LHCN-M2 (cell line): ENCODE results near the gene NPPB. TPM values are rescaled to one million over a fixed set of nuclear protein-coding genes. Genes with fewer than 3 reads are reported as not detected.
A peak's percentile ranks its signal among the peaks of the same experiment; 100 is the strongest.

Experiments
- DNase-seq: peaks from one replicate; pipeline ENCODE4 v3.0.0-alpha.2; 2012; ENCODE audit warnings: low read depth
- total RNA-seq: library from RNA; depleted of rRNA; stranded (reverse); fragments of >200 nt; gene quantifications from 2 replicates; pipeline ENCODE4 v1.2.3, GENCODE V29; 2014

Gene NPPB
- total RNA-seq, 1 experiment from 2014 or later: not detected

DNA sequence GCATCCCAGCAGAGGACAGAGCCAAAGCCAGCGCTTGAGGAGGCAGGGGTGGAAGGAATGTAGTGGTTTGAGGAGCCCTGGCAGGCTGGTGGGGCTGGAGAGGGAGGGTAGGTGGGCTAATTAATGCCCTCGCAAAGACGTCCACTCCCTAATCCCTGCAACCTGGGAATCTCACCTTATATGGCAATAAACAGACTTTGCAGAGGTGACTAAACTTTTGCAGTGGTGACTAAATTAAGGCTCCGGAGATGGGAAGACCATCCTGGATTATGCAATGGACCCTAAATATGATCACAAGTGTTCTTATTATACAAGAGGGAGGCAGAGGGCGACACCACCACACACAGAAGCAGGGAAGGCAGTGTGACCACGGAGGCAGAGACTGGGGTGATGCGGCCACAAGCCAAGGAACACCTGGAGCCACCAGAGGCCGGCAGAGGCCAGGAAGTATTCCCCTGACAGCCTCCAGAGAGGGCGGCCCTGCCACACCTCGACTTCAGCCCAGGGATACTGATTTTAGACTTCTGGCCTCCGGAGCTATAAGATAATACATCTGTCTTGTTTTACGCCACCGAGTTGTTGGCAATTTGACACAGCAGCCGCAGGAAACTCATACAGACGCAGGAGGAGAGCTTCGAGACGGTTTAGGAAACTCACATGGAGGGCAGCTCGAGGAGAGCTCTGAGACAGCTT, 23.1 kb upstream of the NPPB start:
- DNase-seq: no peak

DNA sequence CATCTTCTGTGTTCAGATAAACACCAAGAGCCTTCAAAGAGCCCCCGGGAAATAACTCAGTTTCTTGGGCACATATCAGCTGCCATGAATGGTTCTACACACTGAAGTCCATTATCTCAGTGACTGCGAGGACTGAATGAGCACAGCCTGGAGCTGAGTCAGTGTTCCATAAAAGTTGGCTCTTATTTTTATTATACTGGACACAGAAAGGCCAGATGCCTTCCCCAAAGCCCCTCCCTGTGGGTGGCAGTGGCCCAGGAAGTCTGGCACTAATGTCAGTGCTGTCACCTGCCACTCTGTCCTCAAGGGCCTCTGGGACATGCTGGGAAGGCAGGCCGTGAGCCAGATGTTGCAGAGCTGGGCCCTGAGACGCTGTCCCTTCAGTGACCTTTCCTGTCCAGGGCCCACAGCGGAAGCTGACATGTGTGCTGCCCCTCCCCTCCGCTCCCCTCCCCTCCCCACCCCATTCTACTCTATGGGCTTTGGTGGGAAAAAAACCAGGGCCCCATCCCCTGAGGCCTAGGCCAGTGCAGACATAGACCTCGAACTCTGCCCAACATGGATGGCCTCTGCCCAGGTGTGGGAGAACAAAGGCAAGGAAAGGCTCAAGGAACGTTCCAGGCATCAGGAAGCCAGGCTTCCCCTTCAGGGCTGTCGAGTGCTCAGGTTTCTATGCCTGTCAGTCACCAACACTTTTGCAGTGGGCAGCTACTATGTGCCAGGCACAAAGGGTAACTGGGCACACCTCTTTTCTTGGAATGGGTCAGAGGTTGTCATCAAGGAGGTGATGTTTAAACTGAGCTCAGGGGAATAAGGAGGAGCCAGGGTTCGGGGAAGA, 22.4 kb upstream of the NPPB start:
- DNase-seq: no peak

DNA sequence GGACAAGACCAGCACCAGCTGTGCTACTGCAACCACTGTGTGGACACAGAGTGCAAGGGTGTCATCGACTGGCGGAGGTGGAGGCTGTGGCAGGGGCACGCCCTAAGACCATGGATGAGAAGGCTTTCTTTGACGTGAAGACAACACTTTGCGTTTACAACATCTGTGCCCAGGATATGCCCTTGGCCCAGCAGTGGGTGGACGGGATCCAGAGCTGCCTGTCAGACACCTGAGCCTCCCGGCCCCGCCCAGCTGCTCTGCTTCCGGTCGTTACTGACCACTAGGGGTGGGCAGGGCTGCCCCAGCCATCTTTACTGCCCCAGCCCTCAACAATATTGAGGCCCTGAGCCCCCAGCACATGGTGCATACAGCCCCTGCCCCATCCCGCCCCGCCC, 21.4 kb upstream of the NPPB start:
- DNase-seq: no peak

DNA sequence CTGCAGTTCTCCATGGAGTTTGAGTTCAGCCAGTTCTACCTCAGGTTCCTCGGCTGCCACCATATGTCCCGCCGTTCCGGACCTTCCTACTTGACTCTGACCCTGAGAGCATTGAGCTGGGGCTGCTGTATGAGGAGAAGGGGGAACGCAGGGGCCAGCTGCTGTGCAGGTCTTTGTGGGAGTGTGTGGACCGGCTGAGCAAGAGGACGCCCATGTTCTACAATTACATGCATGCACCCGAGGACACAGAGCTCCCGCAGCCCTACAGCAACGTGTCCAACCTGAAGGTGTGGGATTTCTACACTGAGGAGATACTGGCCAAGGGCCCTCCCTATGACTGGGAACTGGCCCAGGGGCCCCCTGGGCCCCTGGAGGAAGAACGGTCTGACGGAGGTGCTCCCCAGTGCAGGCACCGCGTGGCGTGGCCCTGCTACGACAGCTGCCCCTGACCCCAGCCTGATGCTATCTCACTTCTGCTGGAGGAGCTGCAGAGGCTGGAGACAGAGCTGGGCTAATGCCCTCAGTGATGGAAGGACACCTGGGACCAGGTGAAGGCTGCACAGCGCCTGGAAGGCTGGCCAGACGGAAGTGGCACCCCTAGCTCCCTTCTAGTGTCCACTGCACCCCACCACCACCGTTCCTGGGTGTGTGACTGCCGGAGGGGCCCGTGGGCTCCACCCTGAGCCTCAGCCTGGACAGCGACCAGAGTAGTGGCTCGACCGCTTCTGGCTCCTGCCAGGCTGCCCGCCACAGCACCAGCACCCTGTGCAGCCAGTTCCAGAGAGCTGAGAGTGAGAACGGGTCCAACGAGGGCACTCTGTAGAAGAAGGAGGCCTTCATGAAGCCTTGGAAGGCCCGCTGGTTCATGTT, 20.8 kb upstream of the NPPB start:
- DNase-seq: no peak

DNA sequence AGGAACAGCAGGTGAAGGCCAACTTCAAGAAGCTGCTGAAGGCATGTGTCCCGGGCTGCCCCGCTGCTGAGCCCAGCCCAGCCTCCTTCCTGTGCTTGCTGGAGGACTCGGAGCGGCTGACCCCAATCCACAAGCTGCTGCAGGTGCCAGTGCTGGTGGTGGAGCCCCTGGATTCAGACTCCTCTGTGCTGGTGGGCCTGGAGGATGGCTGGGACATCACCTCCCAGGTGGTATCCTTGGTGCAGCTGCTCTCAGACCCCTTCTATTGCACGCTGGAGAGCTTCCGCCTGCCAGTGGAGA, 20.1 kb upstream of the NPPB start:
- DNase-seq: no peak

DNA sequence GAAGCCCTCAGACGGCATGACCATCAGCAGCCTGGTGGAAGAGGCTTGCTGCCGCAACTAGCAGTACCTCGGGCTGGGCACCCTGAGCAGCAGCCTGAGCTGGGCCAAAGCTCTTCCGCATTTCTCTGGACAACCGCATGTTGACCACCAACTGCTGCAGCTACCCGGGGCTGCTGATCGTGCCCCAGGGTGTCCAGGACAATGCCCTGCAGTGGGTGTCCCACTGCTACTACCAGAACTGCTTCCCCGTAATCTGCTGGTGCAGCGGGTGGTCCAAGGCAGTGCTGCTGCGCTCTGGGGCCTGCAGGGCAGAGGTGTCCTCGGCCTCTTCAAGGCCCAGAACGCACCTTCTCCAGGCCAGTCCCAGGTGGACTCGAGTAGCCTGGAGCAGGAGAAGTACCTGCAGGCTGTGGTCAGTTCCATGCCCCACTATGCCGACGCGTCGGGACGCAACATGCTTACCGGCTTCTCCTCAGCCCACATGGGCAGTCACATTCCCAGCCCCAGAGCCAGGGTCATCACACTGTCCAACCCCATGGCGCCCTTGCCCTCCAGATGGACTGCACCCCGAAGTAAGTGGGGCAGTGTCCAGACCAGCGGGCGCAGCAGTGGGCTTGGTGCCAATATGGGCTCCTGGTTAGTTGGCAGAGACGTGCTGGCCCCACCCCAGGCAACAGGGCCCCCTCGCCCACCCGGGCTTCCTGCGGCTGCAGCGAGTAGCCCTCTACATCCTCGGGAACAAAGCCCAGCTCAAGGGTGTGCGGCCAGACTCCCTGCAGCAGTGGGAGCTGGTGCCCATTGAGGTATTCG, 19.5 kb upstream of the NPPB start:
- no peak for DNase-seq

DNA sequence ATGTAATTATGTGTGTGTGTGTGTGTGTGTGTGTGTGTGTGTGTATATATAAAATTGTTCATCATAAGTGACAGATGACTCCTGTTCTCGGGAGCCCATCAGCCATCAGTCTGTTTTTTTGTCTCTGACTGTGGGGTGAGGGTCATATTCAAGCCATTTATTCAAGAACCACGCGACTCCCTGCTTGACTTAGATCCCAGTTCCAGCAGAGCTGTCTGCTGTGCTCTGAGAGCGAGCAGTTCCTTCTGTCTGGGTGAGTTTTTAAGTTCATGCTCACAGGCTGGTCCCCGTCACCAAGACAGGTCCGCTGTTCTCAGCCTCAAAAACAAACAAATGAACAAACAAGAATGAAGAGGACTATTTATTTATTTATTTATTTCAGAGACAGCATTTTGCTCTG, 18.3 kb upstream of the NPPB start:
- no peak for DNase-seq

DNA sequence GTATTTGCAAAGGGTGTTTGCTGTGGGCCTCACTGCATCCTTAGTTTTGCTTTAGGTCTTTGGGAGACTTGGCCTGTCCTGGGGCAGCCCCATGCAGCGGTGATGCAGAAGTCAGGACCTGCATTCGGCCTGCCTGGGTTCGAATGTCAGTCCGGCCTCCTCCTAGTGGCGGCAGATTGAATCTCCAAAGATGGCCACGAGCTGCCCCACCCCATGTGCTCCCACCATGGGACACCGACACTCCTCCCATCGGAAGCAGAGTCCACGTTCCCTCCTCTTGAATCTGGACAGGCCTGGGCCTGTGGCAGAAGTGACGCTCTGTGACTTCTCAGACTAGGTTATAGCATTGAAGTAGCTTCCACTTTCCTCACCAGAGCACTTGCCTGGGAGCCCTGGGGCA, 16.3 kb upstream of the NPPB start:
- no peak for DNase-seq

DNA sequence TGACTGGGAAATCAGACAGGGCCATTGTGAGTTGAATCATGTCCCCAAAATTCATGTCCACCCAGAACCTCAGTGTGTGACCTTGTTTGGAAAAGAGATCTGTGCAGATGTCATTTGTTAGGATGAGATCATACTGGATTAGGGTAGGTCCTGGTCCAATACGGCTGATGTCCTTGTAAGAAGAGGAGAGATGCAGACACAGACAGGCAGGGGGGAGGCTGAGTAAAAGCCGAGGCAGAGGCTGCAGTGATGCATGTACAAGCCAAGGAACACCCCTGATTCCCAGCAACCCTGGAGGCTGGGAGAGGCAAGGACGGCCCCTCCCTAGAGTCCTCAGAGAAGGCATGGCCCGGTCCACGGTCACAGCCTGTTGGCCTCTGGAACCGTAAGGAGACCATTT, 15.9 kb upstream of the NPPB start:
- no peak for DNase-seq

DNA sequence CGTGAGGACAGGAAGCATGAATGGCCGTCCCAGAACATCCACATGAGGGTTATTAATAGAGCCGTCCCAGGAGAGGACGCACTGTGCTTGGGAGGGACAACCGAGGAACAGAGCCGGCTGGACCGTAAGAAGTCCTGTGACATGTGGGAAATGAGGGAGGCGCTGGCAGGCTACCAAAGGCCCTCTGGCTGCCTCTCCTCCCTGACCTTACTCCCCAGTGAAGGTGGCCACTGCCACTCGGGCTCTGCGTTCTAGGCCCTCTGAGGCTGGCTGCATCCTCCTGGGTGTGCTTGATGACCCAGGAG, 15.5 kb upstream of the NPPB start:
- no peak for DNase-seq

DNA sequence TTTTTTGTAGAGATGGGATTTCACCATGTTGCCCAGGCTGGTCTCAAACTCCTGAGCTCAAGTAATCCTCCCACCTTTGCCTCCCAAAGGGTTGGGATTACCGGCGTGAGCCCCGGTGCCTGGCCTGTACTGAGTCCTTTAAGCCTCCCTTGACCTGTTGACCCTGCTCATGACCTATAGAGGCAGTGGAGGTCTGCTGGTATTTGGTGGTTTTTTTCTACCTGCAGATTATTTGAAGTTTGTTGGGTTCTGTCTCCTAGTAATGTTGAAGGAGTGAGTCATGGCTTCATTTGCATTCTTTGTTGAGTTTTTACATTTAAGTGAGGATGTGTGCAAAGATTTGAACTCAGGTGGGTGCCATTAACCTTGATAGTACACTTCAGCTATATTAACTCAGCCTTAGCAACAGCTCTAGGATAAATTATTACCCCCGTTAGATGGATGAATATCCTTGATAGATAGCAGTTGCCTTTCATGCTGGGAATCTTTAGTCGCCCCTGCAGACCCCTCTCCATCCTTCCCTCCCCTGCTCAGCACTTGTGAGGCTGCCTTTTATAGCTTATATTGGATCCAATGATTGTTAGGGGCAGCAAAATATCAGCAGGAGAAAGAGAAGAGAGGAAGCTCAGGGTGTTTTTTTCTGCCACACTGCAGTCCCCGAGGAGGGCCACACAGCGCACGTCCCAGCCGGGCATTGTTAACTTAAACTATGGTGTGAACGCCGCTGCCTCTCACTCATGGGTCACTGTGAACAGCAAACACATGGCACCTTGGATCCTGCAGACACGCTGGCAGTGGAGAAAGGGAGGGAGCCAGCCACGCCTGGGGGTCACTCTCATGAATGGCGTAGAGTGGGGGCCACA, 14.9 kb upstream of the NPPB start:
- DNase-seq: no peak

DNA sequence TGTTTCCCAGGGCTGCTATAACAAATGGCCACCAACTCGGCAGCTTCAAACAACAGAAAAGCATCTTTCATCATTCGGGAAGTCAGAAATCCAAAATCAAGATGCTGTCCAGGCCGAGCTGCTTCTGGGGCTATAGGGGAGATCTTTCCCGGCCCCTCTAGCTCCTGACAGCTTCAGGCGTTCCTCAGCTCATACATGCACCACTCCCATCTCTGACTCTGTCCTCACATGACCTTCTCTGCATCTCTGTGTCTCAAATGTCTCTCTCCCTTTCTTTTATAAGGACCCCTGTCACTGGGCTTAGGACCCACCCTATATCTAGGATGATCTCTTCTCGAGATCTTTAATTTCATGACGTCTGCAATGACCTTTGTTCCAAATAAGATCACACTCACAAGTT, 13.8 kb upstream of the NPPB start:
- no peak for DNase-seq

DNA sequence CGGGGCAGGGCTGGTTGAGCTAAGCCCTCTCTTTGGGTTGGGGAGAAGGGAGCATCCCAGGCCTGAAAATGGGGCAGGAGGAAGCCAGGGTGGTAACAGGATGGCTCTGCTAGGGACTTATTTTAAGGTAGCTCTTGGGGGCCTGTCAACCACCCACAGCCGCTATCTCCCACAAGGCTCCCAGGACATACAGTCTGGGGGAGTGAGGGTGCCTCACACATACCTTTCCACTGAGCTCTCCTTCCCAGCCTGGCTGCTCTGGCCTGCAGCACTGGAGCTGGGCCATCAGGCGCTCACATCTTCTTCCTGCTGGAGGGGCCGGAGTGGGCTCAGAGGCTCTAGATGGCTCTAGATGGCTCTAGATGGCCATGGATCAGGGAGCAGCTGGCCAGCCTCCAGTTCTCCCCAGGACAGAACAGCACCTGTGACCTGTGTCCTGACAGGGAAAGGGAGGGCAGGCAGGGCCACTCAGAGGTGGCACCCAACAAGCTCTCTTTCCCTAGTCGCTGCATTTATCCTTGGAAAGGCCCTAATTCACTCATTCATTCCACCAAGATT, 11.0 kb upstream of the NPPB start:
- no peak for DNase-seq

DNA sequence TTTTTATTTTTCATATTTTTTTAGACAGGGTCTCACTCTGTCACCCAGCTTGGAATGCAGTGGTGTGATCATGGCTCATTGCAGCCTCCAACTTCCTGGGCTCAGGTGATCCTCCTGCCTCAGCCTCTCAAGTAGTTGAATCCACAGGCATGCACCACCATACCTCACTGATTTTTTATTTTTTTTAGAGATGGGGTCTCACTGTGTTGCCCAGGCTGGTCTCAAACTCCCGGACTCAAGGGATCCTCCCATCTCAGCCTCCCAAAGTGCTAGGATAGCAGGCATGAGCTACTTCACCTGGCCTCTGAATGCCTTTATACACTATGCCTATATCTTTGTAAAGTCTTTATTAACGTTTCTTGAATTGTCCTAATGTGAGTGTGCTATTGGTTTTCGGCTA, 10.4 kb upstream of the NPPB start:
- no peak for DNase-seq

DNA sequence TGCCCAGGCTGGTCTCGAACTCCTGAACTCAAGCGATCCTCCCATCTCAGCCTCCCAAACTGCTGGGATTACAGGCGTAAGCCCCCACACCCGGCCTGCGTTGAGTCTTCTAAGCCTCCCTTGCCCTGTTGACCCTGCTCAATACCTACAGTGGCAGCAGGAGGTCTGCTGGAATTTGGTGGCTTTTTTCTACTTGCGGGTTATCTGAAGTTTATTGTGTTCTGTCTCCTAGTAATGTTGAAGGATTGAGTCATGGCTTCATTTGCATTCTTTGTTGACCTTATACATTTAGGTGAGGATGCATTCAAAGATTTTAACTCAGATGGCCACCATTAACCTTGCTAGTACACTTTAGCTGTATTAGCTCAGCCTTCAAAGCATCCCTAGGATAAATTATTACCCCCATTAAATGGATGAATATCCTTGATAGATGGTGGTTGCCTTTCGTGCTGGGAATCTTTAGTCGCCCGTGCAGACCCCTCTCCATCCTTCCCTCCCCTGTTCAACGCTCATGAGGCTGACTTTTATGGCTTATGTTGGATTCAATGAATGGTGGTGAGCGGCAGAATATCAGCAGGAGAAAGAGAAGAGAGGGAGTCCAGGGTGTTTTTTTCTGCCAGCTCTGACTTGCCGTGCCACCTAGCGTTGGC, 9.7 kb upstream of the NPPB start:
- no peak for DNase-seq

DNA sequence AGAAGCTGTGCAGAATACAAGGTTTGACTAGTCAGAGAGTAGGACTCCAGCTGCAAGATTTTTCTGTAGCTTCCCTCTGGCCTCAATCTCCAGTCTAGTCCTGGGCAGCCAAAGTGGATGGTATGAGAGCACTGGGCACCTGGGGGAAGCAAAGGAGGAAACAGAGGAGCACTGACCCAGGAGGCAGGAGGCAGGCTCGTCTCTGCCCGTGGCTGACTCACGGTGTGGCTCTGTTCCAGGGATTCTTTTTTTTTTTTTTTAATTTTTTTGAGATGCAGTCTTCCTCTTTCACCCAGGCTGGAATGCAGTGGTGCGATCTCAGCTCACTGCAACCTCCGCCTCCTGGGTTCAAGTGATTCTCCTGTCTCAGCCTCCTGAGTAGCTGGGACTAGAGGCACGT, 4.1 kb upstream of the NPPB start:
- DNase-seq: no peak

DNA sequence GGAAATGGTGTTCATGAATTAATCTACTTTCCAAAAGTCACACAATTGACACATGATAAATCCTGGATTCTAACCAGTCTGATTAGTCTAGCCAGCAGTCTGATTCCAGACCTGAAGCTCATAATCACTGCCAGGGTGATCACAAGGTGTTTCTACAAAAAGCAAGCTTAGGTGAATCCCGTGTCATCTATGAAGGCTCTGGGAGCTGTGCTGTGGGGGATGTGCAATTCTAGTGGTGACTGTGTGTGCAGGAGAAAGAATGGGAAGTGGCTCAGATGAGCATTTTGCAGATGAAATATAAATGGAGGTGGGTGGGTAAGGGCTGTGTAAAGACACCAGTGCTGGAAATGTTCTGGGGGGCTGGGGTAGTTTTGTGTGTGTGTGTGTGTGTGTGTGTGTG, 1.8 kb upstream of the NPPB start:
- DNase-seq: no peak

DNA sequence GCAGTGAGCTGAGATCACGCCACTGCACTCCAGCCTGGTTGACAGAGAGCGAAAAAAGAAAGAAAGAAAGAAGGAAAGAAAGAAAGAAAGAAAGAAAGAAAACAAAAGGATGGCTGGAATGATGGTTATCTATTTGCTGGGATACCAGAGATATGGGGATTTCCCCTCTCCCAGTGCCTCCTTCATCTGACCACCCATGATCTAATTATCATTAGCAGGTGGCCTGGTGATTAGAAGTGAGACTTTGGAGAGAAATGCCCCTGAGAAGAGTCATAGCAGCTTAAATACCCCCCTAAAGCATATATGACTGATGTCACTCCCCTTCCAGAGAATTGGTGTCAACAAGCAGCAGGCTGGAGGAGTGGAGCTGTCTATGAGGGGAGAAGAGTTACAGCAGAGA, 1.3 kb upstream of the NPPB start:
- DNase-seq: no peak

DNA sequence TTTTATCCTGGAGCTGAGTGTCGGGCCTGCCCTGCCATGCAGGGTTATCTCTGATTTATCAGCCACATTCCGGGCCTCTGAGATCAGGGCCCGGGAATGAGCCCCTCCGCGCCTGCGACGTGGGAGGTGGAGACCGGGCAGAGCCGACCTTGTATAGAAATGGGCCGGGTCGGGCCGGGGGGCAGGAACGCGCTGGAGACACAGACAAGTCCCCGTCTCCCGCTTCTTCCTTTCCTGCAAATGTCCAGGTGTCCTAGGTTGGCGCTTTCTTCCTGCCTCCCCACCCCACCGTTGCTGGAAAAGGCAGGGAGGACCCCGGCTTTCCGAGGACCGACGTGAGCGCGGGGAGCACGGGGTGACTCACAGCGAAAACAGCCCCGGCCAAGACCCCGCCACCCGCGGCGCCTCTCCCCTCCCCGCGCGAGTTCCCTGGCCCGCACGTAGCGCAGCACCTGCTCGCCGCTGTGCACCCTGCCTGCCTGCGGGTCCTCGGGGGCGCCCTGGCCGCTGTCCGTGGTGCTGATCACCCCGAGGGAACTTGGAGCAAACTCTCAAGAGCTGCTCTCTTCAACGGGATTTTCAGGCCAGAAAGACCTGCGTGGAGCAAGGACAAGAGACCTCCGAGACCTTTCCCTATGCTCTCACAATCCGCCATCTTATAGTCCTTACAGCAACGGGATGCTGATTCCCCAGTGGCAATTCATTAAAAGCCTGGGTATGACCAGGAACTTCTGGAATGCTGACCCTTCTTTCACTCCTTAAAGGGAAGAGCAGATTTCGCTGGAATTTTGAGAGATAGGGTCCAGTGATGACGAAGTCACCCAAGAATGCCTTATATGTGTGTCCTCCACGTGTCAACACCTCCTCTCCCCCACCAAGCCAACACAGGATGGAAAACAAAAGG, 475 bp upstream of the NPPB start:
- DNase-seq: peak; percentile 49
